HG03575 (cell line): Measurements from ENCODE around the gene SORCS3.

ENCODE experiments used
- ATAC-seq: cut with Tn5 transposase; IDR thresholded peaks from one replicate; pipeline ENCODE4 v1.9.1; 2021; ENCODE audit not compliant: unreplicated experiment, insufficient number of reproducible peaks, low FRiP score; ENCODE audit errors: extremely low read depth

Gene SORCS3

DNA sequence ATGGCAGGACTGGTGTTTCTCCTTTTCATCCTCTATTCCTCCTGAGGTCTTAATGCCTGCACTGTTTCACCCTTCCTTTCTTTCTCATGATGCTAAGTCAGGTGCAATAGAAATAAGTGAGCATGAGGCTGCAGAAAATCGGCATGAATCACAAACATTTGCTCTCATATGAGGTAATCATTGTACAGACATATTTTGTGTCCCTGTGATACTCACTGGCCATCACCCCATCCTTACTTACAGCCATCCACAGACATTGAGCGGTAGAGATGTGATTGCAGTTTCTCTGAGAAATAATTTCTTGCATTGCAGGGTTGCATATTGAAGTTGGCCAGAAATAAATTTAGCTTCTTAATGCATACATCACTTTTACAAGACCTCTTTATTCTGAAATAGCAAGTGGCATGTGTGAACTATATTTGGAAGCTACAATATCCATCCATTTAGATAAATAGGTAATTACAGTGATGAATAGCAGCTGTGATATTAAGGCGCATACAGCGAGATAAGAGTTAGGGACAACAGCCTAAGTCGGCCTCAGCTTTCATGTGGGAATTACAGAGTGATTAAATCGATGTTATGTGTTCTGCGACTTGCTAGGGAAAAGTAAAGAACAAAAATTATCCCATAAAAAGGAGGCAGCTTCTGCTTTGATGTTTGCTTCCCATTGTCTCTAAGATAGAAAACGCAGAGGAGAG lies 612.6 kb downstream of the SORCS3 start:
- no peak for ATAC-seq

- no peak for ATAC-seq
These were observed 617.1 kb downstream of the SORCS3 start for GRCh38 chr10:105258036-105258673.

DNA sequence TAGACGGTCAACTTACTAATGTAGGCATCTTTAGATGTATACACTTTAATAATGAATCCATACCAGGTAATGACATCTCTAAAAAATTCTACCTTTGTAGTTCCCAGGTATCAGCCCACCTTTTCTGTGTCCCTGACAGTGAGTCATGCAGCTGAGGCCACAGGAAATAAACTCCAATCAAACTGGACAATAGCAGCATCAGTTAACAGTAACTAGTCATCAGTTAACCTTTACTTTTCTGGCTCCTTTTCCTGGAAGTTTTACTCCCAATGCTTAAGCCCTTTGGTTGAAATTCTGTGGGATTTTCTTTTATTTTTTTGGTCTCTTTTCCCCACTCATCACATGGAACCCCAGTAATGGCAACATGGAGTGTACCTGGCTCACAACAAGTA lies 617.6 kb downstream of the SORCS3 start:
- ATAC-seq = no peak

DNA sequence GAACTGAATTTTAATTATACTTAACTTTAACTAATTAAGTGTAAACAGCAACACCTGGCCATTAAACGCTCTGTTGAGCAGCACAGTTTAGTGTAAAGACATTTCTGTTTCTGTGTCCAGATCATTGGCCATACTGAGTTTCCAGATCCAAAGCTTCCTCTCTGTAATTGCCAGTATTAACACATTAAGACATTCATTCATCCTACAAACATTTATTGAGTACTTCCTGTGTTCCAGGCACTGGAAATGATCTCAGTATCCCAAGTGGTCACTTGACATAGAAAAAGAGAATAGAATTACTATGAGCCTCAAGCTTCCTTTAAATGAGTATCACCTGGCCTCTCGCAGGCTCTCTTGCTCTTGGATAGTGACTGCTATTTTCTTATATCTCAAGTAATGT lies 618.1 kb downstream of the SORCS3 start:
- ATAC-seq = no peak

DNA sequence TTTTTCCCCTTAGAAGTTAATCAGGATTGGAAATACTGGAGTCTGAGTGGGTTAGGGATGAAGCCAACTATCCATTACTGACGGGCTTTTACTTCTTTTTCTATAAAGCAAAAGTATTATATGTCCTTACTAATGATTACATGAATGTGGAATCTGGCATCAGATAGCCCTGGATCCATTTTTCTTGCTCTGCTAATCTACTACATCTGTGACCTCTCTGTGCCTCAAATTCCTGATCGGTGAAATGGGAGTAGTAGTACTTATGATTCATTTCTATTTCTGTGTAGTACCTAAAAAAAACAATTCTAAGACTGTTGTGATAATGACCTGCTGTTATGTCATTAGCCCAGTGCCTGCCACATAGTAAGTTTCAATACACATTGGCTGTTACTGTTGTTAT lies 621.6 kb downstream of the SORCS3 start:
- no peak for ATAC-seq

- no peak for ATAC-seq
These were observed 626.0 kb downstream of the SORCS3 start for GRCh38 chr10:105266966-105267539.

DNA sequence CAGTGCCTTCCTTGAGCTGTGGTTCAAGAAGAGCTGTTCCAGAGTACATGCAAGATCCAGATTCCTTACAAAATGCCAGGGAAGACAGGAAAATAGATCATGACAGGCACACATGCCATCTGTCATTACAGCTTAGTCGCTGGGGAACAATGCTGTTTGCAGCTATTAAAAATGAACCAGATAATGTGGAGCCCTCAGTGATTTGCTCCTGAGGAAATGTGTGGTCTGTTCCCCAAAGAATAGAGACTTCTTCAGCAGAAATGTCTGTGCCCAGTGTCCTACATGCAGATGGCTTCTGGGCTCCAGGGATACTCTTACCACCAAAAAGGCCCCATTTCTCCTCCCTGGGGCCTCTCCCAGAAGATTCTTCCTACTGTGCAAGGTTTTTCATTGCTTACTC lies 627.9 kb downstream of the SORCS3 start:
- ATAC-seq = no peak

DNA sequence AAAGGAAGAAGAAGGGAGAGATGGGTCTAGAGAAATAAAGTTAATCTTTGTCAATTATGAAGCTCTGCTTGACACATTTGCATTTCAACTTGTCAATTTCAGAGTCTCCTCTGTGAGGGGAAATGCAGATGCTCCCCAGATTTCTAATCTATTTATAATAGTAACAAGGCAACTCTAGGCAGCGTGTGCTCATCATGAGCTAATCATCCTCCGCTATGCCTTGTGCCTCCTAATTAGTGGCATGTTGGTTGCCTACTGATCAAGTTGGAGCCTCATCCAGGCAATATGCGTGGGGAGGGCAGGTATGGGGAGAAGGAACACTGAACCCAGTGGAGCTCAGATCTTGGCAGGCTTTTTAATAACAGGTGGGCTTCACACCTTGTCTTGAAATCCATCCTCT lies 628.6 kb downstream of the SORCS3 start:
- ATAC-seq = no peak

- no peak for ATAC-seq
These were observed 633.5 kb downstream of the SORCS3 start for GRCh38 chr10:105274556-105275070.

DNA sequence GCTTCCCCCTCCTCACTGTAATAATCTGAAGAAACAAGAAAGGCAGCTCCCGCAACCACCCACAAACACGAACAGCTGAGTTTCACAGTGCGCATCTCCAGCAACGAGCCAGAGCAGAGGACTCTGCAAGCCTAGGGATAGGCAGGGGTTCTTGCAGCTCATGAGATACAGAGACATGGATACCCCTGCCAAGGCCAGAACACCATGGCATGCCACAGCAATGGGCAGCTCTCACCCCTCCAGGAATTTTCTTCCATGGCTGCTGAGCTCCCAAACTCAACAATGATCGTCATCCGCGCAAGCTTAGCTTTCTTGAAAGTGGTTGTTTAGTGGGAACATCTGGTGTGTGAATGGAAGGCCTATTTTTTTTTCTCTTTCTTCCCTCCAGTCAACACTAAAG lies 637.3 kb downstream of the SORCS3 start:
- no peak for ATAC-seq

DNA sequence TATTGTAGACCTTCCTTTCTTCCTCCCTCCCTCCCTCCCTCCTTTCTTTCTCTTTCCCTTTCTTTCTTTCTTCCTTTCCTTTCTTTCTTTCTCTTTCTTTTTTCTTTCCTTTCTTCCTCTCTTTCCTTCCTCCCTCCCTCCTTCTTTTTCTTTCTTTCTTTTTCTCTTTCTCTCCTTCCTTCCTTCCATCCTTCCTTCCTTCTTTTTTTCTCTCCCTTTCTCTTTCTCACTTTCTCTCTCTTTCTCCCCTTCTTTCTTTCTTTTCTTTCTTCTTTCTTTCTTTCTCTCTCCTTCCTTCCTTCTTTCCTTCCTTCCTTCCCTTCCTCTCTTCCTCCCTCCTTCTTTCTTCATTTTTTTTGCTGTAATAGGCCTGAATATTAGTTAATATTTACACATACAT lies 638.0 kb downstream of the SORCS3 start:
- no peak for ATAC-seq

DNA sequence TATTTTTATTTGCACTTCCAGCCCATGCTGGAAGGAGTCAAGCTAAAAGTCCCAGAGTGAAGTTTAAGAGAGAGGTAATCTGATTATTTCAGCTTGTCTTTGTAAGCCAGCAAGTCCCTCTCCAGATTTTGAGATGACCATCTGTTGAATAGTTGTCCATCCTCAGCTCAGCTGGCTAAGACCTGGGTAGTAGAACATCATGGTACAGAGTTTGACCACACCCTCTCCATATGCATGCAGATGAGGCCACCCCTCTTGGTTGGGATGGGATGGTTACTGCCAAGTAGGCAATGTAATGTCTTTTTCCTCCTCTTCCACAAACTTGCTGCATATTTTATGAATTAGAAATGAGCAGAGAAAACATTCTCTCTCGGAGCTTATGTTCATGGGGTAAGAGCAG lies 639.8 kb downstream of the SORCS3 start:
- no peak for ATAC-seq

- ATAC-seq = no peak
These were observed 643.6 kb downstream of the SORCS3 start for GRCh38 chr10:105284476-105285215.

GRCh38 chr10:105288026-105288425 lies 646.9 kb downstream of the SORCS3 start:
- no peak for ATAC-seq

- no peak for ATAC-seq
These were observed 647.5 kb downstream of the SORCS3 start for GRCh38 chr10:105288613-105289012.

DNA sequence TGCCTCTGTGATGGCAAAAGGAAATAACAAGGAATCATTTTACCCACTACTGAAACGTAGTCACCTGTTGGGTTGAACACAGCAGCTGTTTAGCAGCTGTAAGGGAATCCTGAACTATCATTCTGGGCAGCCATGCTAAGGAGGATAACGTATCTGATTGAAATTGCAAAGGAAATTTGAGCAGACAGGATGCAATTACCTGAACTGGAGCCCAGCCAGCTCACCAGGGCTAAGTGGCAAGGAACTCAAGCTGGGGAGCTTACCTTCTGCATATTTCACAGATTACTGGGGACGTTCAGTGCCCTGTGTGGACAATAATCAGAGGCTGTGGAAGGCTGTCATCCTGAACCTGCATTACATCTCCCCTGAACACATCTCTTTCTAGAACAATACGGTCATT lies 650.5 kb downstream of the SORCS3 start:
- ATAC-seq = no peak

GRCh38 chr10:105292236-105292635 lies 651.1 kb downstream of the SORCS3 start:
- ATAC-seq = no peak
